Neural cell (in vitro differentiated cells): ENCODE measurements around the gene LARP6. TPM values are rescaled to one million over a fixed set of nuclear protein-coding genes. Genes with fewer than 3 reads are reported as not detected.
"Not testable (repeated sequence)": the region's sequence is repeated elsewhere in the genome, so short reads cannot be mapped to it uniquely, and the experiment has no call there.

Experiments
- H2AFZ ChIP-seq: fragments of 200-600, 300-800 bp; sonication (generic), shearing (Covaris generic); 2 replicates; pipeline ENCODE4 v1.6.0; 2014; ENCODE audit warnings: low read depth, mild to moderate bottlenecking, antibody characterized with exemption, low read length, moderate library complexity
- H3F3A ChIP-seq: fragments of 200-600 bp; shearing (Covaris generic); 2 replicates; pipeline ENCODE4 v1.6.1; 2016; ENCODE audit warnings: mild to moderate bottlenecking, moderate library complexity, mixed read lengths, antibody characterized with exemption, low read length; ENCODE audit not compliant: insufficient read depth, poor library complexity, severe bottlenecking
- H3K27ac ChIP-seq: fragments of 200-600, 300-800 bp; sonication (generic), shearing (Covaris generic); 2 replicates; pipeline ENCODE4 v1.5.1; 2014; ENCODE audit warnings: mild to moderate bottlenecking, low read length, moderate library complexity
- H3K27me3 ChIP-seq: fragments of 300-800, 200-600 bp; sonication (generic), shearing (Covaris generic); 2 replicates; pipeline ENCODE4 v1.6.0; 2014; ENCODE audit warnings: mild to moderate bottlenecking, low read depth, low read length, moderate library complexity; ENCODE audit not compliant: insufficient read depth
- H3K36me3 ChIP-seq: fragments of 300-800, 200-600 bp; sonication (generic), shearing (Covaris generic); 2 replicates; pipeline ENCODE4 v1.5.1; 2014; ENCODE audit warnings: mild to moderate bottlenecking, antibody characterized with exemption, low read length, moderate library complexity; ENCODE audit not compliant: insufficient read depth
- H3K4me2 ChIP-seq: fragments of 300-800, 200-600 bp; sonication (generic), shearing (Covaris generic); 2 replicates; pipeline ENCODE4 v1.6.0; 2014; ENCODE audit warnings: mild to moderate bottlenecking, low read length
- H3K4me3 ChIP-seq: fragments of 300-800, 200-600 bp; sonication (generic), shearing (Covaris generic); 2 replicates; pipeline ENCODE4 v1.5.1; 2014; ENCODE audit warnings: mild to moderate bottlenecking, low read length, moderate library complexity
- H3K79me2 ChIP-seq: fragments of 200-600 bp; shearing (Covaris generic); replicated peaks from 2 replicates; pipeline ENCODE4 v1.6.0; 2014; ENCODE audit warnings: mild to moderate bottlenecking, low read length, moderate library complexity; ENCODE audit not compliant: insufficient read depth
- H3K9ac ChIP-seq: fragments of 300-800, 200-600 bp; sonication (generic), shearing (Covaris generic); 2 replicates; pipeline ENCODE4 v1.6.1; 2016; ENCODE audit warnings: mild to moderate bottlenecking, low read length, mixed read lengths
- H3K9me2 ChIP-seq: fragments of 200-600 bp; shearing (Covaris generic); 2 replicates; pipeline ENCODE4 v1.6.1; 2016; ENCODE audit warnings: mild to moderate bottlenecking, low read length, mixed read lengths; ENCODE audit not compliant: insufficient read depth
- H3K9me3 ChIP-seq: fragments of 200-600, 300-800 bp; sonication (generic), shearing (Covaris generic); 2 replicates; pipeline ENCODE4 v1.6.1; 2016; ENCODE audit warnings: mild to moderate bottlenecking, mixed run types, low read length, moderate library complexity, mixed read lengths
- H4K20me1 ChIP-seq: fragments of 200-600 bp; shearing (Covaris generic); 2 replicates; pipeline ENCODE4 v1.6.1; 2016; ENCODE audit warnings: mild to moderate bottlenecking, mixed run types; ENCODE audit not compliant: insufficient read depth
- CTCF ChIP-seq: fragments of 450-650 bp; IDR thresholded peaks from 2 replicates; pipeline ENCODE4 v1.5.1; 2014; ENCODE audit warnings: antibody characterized with exemption, mild to moderate bottlenecking, moderate library complexity; ENCODE audit not compliant: poor library complexity, severe bottlenecking
- EP300 ChIP-seq: fragments of 450-650 bp; conservative IDR thresholded peaks from 2 replicates; pipeline ENCODE4 v1.6.1; 2014; ENCODE audit warnings: antibody characterized with exemption, mild to moderate bottlenecking, moderate library complexity; ENCODE audit not compliant: poor library complexity, severe bottlenecking
- EZH2 ChIP-seq: fragments of 200-600, 300-800 bp; shearing (Covaris generic), sonication (generic); IDR thresholded peaks from 2 replicates; pipeline ENCODE4 v1.6.1; 2014; ENCODE audit warnings: antibody characterized with exemption, low read length, borderline replicate concordance, mild to moderate bottlenecking; ENCODE audit not compliant: insufficient read depth, poor library complexity, severe bottlenecking
- MXI1 ChIP-seq: fragments of 450-650 bp; conservative IDR thresholded peaks from 2 replicates; pipeline ENCODE4 v1.6.1; 2014; ENCODE audit warnings: antibody characterized with exemption, mild to moderate bottlenecking; ENCODE audit not compliant: poor library complexity, severe bottlenecking
- POLR2AphosphoS5 ChIP-seq: IDR thresholded peaks from 2 replicates; pipeline ENCODE4 v1.6.1; 2012
- RAD21 ChIP-seq: fragments of 450-650 bp; conservative IDR thresholded peaks from 2 replicates; pipeline ENCODE4 v1.6.1; 2014; ENCODE audit warnings: antibody characterized with exemption, mild to moderate bottlenecking, moderate library complexity
- SMC3 ChIP-seq: fragments of 450-650 bp; conservative IDR thresholded peaks from 2 replicates; pipeline ENCODE4 v1.6.1; 2014; ENCODE audit warnings: antibody characterized with exemption, mild to moderate bottlenecking, moderate library complexity; ENCODE audit not compliant: poor library complexity
- TAF1 ChIP-seq: IDR thresholded peaks from 2 replicates; pipeline ENCODE4 v1.6.1; 2012; ENCODE audit warnings: low read depth
- polyA plus RNA-seq: library from polyadenylated mRNA; depleted of rRNA; stranded (reverse); fragments of >200 nt; gene quantifications from 2 replicates; pipeline ENCODE4 v1.2.3, GENCODE V29; 2014
- TF ChIP-seq, protein P1 (sequence below): IDR thresholded peaks from 2 replicates; pipeline ENCODE4 v1.6.1; 2012; ENCODE audit warnings: borderline replicate concordance

The LARP6 gene
- polyA plus RNA-seq, 1 donor from 2014 or later = 20.4 TPM

DNA sequence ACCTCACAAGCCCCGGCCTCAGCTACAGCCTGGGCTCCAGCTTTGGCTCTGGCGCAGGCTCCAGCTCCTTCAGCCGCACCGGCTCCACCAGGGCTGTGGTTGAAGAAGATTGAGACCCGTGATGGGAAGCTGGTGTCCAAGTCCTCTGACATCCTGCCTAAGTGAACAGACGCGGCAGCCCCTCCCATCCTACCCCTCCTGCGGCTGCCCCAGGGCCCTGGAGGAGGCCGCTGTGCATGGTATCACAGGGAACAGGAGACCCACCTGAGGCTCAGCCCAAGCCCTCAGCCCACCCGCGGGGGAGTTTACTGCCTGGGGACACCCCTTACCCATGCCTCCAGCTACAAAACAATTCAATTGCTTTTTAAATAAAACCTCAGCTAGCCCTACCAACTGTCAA lies 6.0 kb upstream of the LARP6 start:
- Histone ChIP-seq H4K20me1 (no peaks in the 10 kb centered on the region), H3K4me3 (no peak overlapping the region), H3K27me3 (no peaks in the 10 kb centered on the region), H3F3A (no peaks in the 10 kb centered on the region), H3K9me3 (no peaks in the 10 kb centered on the region), H3K27ac (no peak overlapping the region), H3K36me3 (no peaks in the 10 kb centered on the region), H2AFZ (no peak overlapping the region), H3K9ac (no peak overlapping the region), H3K4me2 (no peak overlapping the region), H3K9me2 (no peaks in the 10 kb centered on the region), H3K79me2 (no peaks in the 10 kb centered on the region)
- no peak for TF ChIP-seq EP300
- TF ChIP-seq, protein P1, sequence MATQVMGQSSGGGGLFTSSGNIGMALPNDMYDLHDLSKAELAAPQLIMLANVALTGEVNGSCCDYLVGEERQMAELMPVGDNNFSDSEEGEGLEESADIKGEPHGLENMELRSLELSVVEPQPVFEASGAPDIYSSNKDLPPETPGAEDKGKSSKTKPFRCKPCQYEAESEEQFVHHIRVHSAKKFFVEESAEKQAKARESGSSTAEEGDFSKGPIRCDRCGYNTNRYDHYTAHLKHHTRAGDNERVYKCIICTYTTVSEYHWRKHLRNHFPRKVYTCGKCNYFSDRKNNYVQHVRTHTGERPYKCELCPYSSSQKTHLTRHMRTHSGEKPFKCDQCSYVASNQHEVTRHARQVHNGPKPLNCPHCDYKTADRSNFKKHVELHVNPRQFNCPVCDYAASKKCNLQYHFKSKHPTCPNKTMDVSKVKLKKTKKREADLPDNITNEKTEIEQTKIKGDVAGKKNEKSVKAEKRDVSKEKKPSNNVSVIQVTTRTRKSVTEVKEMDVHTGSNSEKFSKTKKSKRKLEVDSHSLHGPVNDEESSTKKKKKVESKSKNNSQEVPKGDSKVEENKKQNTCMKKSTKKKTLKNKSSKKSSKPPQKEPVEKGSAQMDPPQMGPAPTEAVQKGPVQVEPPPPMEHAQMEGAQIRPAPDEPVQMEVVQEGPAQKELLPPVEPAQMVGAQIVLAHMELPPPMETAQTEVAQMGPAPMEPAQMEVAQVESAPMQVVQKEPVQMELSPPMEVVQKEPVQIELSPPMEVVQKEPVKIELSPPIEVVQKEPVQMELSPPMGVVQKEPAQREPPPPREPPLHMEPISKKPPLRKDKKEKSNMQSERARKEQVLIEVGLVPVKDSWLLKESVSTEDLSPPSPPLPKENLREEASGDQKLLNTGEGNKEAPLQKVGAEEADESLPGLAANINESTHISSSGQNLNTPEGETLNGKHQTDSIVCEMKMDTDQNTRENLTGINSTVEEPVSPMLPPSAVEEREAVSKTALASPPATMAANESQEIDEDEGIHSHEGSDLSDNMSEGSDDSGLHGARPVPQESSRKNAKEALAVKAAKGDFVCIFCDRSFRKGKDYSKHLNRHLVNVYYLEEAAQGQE = no peak
- TF ChIP-seq MXI1 = no peak
- TF ChIP-seq EZH2 = no peak
- TF ChIP-seq TAF1 = no peak
- TF ChIP-seq RAD21 = no peak
- no peak for TF ChIP-seq POLR2AphosphoS5
- no peak for TF ChIP-seq CTCF
- no peak for TF ChIP-seq SMC3

DNA sequence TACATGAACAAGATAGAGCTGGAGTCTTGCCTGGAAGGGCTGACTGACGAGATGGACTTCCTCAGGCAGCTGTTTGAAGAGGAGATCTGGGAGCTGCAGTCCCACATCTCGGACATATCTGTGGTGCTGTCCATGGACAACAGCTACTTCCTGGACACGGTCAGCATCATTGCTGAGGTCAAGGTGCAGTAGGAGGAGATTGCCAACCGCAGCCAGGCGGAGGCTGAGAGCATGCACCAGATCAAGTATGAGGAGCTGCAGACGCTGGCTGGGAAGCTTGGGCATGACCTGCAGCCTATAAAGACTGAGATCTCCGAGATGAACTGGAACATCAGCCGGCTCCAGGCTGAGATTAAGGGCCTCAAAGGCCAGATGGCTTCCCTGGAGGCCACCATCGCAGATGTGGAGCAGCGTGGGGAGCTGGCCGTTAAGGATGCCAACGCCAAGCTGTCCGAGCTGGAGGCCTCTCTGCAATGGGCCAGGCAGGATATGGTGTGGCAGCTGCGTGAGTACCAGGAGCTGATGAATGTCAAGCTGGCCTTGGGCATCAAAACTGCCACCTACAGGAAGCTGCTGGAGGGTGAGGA lies 5.5 kb upstream of the LARP6 start:
- no peak overlapping the region for H2AFZ ChIP-seq
- H3K36me3 ChIP-seq = no peaks in the 10 kb centered on the region
- H3K9me3 ChIP-seq = no peaks in the 10 kb centered on the region
- TF ChIP-seq EP300 = no peak
- TF ChIP-seq, protein P1 = no peak
- TF ChIP-seq EZH2 = no peak
- no peak for TF ChIP-seq POLR2AphosphoS5
- no peak for TF ChIP-seq SMC3
- TF ChIP-seq RAD21 = no peak
- TF ChIP-seq CTCF = no peak
- no peak for TF ChIP-seq MXI1
- TF ChIP-seq TAF1 = no peak
- H3K79me2 ChIP-seq = no peaks in the 10 kb centered on the region
- H3K4me3 ChIP-seq = no peak overlapping the region
- H3K27ac ChIP-seq = no peak overlapping the region
- H4K20me1 ChIP-seq = no peaks in the 10 kb centered on the region
- H3K9me2 ChIP-seq = no peaks in the 10 kb centered on the region
- H3K27me3 ChIP-seq = no peaks in the 10 kb centered on the region
- H3F3A ChIP-seq = no peaks in the 10 kb centered on the region
- H3K4me2 ChIP-seq = no peak overlapping the region
- no peak overlapping the region for H3K9ac ChIP-seq

DNA sequence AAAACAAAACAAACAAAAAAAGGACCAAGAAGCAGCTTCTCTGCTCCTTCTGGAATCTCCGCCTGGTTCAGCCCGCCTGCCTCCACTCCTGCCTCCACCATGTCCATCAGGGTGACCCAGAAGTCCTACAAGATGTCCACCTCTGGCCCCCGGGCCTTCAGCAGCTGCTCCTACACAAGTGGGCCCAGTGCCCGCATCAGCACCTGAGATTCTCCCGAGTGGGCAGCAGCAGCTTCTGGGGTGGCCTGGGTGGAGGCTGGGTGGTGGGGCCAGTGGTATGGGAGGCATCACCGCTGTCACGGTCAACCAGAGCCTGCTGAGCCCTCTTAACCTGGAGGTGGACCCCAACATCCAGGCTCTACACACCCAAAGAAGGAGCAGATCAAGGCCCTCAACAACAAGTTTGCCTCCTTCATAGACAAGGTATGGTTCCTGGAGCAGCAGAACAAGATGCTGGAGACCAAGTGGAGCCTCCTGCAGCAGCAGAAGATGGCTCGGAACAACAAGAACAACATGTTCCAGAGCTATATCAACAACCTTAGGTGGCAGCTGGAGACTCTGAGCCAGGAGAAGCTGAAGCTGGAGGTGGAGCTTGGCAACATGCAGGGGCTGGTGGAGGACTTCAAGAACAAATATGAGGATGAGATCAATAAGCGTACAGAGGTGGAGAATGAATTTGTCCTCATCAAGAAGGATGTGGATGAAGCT lies 4.8 kb upstream of the LARP6 start:
- H3K79me2 ChIP-seq, H3K4me3 ChIP-seq, H3K9me2 ChIP-seq, H3F3A ChIP-seq, H4K20me1 ChIP-seq, H3K4me2 ChIP-seq, H3K36me3 ChIP-seq, H2AFZ ChIP-seq, H3K27ac ChIP-seq, H3K9ac ChIP-seq, H3K9me3 ChIP-seq, H3K27me3 ChIP-seq: not testable (repeated sequence)
